Measurements from ENCODE around the gene C1GALT1.
A peak's percentile ranks its signal among the peaks of the same experiment; 100 is the strongest.

C1GALT1 gene

DNA sequence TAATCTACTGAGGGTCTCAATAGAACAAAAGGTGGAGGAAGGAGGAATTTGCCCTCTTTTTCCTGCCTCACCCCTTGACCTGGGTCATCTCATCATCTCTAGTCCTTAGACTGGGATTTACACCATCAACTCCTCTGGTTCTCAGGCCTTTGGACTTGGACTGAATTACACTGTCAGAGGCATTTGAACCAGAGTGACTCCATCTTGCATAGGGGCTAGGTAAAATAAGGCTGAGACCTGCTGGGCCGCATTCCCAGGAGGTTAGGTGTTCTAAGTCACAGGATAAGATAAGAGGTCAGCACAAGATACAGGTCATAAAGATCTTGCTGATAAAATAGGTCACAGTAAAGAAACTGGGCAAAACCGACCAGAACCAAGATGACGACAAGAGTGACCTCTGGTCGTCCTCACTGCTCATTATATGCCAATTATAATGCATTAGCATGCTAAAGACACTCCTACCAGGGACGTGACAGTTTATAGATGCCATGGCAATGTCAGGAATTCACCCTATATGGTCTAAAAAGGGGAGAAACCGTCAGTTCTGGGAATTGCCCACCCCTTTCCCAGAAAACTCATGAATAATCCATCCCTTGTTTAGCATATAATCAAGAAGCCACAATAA lies 84.0 kb downstream of the C1GALT1 start (continued):
- TF ChIP-seq ZNF335 (tag by site-specific recombination; conservative IDR thresholded peaks at IDR 0.05) (no peak), ZNF660 (tag by site-specific recombination; IDR thresholded peaks at IDR 0.05) (no peak)

DNA sequence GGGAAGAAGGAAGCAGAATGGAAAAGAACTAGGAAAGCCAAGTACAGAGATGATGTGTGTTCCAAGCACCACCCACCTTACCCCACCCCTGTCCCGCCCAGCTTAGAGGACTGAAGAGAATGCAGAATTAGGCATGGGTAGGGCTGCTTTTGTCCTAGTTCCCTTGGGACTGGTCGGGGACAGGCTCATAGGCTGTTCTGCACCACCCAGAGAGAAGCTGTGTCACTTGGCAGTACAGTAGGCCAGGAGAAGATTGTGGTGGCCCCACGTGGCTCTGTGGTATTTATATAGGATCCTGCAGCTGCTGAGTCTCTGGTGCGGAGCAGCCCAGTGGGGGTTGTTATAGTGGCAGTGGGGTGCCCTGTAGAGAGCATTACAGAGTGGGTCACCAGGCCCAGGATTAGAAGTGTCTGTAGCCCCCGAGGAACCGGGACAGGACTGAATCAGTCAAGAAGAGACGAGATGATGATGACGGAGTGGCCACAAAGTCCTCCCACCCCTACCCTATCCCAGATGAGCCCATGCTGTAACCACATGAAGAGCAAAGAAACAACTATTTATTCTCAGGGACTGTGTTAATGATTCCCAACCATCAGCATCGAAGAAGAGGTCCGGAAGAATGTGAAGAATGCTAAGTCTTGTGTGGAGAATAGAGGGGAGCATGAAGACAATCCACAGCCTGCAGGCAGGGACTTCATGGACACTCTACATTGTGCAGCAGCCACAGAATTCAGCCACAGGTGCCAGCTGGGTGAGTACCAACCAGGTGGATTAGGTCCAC lies 88.9 kb downstream of the C1GALT1 start:
- Histone ChIP-seq H3K27ac (ENCODE audit: extremely low read depth, low read depth, low read length) (no peak overlapping the region), H3K4me1 (ENCODE audit: control insufficient read depth, insufficient read depth, low read length) (no peaks in the 10 kb centered on the region), H3K9me3 (ENCODE audit: control insufficient read depth, insufficient read depth, low read depth, low read length) (no peaks in the 10 kb centered on the region), H3K36me3 (ENCODE audit: control insufficient read depth in 2 of 2, insufficient read depth in 1 of 2, low read length in 2 of 2) (no peaks in the 10 kb centered on the region), H3K4me3 (ENCODE audit: low read depth, low read length) (no peak overlapping the region)
- ChIA-PET CTCF (interaction anchor here (0.7 kb wide), 2 partner anchors 87 to 310 kb away, joined by 3 read pairs; no protein-coding TSS in a partner anchor), POLR2A (no interaction called here)
- peak; percentile 44; the same call in 1 of the 2 replicates for TF ChIP-seq GLIS1 (tag by site-specific recombination; IDR thresholded peaks at IDR 0.05)
- TF ChIP-seq ZIC2 (tag by site-specific recombination; IDR thresholded peaks at IDR 0.05): peak; percentile 80
- TF ChIP-seq EGR2 (tag by site-specific recombination; IDR thresholded peaks at IDR 0.05; ENCODE audit: low read depth): no peak
- TF ChIP-seq KLF1 (tag by site-specific recombination; IDR thresholded peaks at IDR 0.05): peak; percentile 93

DNA sequence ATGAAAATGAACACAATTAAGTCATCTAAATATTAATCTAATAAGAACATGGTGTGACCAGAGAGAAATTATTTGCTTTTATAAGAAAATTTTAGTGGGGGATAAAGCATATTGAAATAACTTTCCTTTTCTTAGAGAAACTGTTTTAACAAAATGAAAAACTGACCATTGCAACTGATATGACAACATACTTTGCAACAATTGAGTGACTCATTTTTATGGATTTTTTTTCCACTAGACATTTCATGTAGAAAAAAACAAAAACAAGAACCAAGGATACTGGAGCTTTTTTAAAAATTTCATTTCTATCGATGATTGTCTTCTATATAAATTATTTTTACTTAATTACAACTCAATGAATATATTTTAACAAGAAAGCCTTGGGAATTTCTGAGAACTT lies 90.0 kb downstream of the C1GALT1 start:
- ChIA-PET POLR2A (no interaction called here), CTCF (no interaction called here)
- TF ChIP-seq, protein P1, sequence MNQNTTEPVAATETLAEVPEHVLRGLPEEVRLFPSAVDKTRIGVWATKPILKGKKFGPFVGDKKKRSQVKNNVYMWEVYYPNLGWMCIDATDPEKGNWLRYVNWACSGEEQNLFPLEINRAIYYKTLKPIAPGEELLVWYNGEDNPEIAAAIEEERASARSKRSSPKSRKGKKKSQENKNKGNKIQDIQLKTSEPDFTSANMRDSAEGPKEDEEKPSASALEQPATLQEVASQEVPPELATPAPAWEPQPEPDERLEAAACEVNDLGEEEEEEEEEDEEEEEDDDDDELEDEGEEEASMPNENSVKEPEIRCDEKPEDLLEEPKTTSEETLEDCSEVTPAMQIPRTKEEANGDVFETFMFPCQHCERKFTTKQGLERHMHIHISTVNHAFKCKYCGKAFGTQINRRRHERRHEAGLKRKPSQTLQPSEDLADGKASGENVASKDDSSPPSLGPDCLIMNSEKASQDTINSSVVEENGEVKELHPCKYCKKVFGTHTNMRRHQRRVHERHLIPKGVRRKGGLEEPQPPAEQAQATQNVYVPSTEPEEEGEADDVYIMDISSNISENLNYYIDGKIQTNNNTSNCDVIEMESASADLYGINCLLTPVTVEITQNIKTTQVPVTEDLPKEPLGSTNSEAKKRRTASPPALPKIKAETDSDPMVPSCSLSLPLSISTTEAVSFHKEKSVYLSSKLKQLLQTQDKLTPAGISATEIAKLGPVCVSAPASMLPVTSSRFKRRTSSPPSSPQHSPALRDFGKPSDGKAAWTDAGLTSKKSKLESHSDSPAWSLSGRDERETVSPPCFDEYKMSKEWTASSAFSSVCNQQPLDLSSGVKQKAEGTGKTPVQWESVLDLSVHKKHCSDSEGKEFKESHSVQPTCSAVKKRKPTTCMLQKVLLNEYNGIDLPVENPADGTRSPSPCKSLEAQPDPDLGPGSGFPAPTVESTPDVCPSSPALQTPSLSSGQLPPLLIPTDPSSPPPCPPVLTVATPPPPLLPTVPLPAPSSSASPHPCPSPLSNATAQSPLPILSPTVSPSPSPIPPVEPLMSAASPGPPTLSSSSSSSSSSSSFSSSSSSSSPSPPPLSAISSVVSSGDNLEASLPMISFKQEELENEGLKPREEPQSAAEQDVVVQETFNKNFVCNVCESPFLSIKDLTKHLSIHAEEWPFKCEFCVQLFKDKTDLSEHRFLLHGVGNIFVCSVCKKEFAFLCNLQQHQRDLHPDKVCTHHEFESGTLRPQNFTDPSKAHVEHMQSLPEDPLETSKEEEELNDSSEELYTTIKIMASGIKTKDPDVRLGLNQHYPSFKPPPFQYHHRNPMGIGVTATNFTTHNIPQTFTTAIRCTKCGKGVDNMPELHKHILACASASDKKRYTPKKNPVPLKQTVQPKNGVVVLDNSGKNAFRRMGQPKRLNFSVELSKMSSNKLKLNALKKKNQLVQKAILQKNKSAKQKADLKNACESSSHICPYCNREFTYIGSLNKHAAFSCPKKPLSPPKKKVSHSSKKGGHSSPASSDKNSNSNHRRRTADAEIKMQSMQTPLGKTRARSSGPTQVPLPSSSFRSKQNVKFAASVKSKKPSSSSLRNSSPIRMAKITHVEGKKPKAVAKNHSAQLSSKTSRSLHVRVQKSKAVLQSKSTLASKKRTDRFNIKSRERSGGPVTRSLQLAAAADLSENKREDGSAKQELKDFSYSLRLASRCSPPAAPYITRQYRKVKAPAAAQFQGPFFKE (tag by site-specific recombination; IDR thresholded peaks at IDR 0.05; ENCODE audit: borderline replicate concordance): no peak
- TF ChIP-seq, protein P2, sequence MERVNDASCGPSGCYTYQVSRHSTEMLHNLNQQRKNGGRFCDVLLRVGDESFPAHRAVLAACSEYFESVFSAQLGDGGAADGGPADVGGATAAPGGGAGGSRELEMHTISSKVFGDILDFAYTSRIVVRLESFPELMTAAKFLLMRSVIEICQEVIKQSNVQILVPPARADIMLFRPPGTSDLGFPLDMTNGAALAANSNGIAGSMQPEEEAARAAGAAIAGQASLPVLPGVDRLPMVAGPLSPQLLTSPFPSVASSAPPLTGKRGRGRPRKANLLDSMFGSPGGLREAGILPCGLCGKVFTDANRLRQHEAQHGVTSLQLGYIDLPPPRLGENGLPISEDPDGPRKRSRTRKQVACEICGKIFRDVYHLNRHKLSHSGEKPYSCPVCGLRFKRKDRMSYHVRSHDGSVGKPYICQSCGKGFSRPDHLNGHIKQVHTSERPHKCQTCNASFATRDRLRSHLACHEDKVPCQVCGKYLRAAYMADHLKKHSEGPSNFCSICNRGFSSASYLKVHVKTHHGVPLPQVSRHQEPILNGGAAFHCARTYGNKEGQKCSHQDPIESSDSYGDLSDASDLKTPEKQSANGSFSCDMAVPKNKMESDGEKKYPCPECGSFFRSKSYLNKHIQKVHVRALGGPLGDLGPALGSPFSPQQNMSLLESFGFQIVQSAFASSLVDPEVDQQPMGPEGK (tag by site-specific recombination; IDR thresholded peaks at IDR 0.05): no peak
- TF ChIP-seq ZBTB17 (tag by site-specific recombination; IDR thresholded peaks at IDR 0.05): no peak
- no peak for TF ChIP-seq ZNF629 (tag by site-specific recombination; IDR thresholded peaks at IDR 0.05)
- no peak for TF ChIP-seq KLF10 (tag by site-specific recombination; IDR thresholded peaks at IDR 0.05)
- TF ChIP-seq ZNF366 (tag by site-specific recombination; conservative IDR thresholded peaks at IDR 0.05): no peak
- no peak for TF ChIP-seq ZNF664 (tag by site-specific recombination; IDR thresholded peaks at IDR 0.05)
- TF ChIP-seq OSR2 (tag by site-specific recombination; IDR thresholded peaks at IDR 0.05): no peak
- TF ChIP-seq, protein P3, sequence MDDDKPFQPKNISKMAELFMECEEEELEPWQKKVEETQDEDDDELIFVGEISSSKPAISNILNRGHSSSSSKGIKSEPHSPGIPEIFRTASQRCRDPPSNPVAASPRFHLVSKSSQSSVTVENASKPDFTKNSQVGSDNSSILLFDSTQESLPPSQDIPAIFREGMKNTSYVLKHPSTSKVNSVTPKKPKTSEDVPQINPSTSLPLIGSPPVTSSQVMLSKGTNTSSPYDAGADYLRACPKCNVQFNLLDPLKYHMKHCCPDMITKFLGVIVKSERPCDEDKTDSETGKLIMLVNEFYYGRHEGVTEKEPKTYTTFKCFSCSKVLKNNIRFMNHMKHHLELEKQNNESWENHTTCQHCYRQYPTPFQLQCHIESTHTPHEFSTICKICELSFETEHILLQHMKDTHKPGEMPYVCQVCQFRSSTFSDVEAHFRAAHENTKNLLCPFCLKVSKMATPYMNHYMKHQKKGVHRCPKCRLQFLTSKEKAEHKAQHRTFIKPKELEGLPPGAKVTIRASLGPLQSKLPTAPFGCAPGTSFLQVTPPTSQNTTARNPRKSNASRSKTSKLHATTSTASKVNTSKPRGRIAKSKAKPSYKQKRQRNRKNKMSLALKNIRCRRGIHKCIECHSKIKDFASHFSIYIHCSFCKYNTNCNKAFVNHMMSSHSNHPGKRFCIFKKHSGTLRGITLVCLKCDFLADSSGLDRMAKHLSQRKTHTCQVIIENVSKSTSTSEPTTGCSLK (tag by site-specific recombination; IDR thresholded peaks at IDR 0.05): no peak
- TF ChIP-seq, protein P4, sequence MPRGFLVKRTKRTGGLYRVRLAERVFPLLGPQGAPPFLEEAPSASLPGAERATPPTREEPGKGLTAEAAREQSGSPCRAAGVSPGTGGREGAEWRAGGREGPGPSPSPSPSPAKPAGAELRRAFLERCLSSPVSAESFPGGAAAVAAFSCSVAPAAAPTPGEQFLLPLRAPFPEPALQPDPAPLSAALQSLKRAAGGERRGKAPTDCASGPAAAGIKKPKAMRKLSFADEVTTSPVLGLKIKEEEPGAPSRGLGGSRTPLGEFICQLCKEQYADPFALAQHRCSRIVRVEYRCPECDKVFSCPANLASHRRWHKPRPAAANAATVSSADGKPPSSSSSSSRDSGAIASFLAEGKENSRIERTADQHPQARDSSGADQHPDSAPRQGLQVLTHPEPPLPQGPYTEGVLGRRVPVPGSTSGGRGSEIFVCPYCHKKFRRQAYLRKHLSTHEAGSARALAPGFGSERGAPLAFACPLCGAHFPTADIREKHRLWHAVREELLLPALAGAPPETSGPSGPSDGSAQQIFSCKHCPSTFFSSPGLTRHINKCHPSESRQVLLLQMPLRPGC (tag by site-specific recombination; IDR thresholded peaks at IDR 0.05): no peak
- no peak for TF ChIP-seq KLF8 (tag by site-specific recombination; IDR thresholded peaks at IDR 0.05)
- no peak for TF ChIP-seq ZNF677 (tag by site-specific recombination; IDR thresholded peaks at IDR 0.05)
- Histone ChIP-seq H3K9me3 (ENCODE audit: control insufficient read depth, insufficient read depth, low read depth, low read length) (no peaks in the 10 kb centered on the region), H3K4me1 (ENCODE audit: control insufficient read depth, insufficient read depth, low read length) (no peaks in the 10 kb centered on the region), H3K27ac (ENCODE audit: extremely low read depth, low read depth, low read length) (no peak overlapping the region), H3K4me3 (ENCODE audit: low read depth, low read length) (no peak overlapping the region), H3K36me3 (ENCODE audit: control insufficient read depth in 2 of 2, insufficient read depth in 1 of 2, low read length in 2 of 2) (no peaks in the 10 kb centered on the region)

All from HEK293 (cell line).